Mesothelial cell of epicardium (in vitro differentiated cells): ENCODE measurements around the gene RNF7. TPM values are rescaled to one million over a fixed set of nuclear protein-coding genes. Genes with fewer than 3 reads are reported as not detected.

Experiments used
- DNase-seq, 2 experiments: peaks; one replicate each; pipeline ENCODE4 v3.0.0; 2021; ENCODE audit warnings: low spot score in 2 of 2; ENCODE audit not compliant: unreplicated experiment in 2 of 2
- H3K27ac Mint-ChIP-seq: 2 replicates; pipeline ENCODE4 v1.8.0; 2021; ENCODE audit warnings: mixed read lengths
- H3K27me3 Mint-ChIP-seq: 2 replicates; pipeline ENCODE4 v1.8.0; 2021; ENCODE audit warnings: low read depth, mixed read lengths
- H3K36me3 Mint-ChIP-seq: 2 replicates; pipeline ENCODE4 v1.8.0; 2021; ENCODE audit warnings: mixed read lengths
- H3K4me1 Mint-ChIP-seq: 2 replicates; pipeline ENCODE4 v1.8.0; 2021; ENCODE audit warnings: mixed read lengths
- H3K4me3 Mint-ChIP-seq: 2 replicates; pipeline ENCODE4 v1.8.0; 2021; ENCODE audit warnings: mild to moderate bottlenecking, moderate library complexity, mixed read lengths
- H3K9me3 Mint-ChIP-seq: 2 replicates; pipeline ENCODE4 v1.8.0; 2021; ENCODE audit warnings: mixed read lengths
- CTCF ChIP-seq: fragments of 200-600 bp; sonication (generic); IDR thresholded peaks from one replicate; pipeline ENCODE4 v1.5.0; 2021; ENCODE audit warnings: antibody characterized with exemption; ENCODE audit not compliant: unreplicated experiment
- total RNA-seq: library from RNA; stranded (reverse); gene quantifications from 3 replicates; pipeline ENCODE4 v1.2.1, GENCODE V29; 2021

Gene RNF7
- total RNA-seq, 1 donor from 2014 or later = 94.3 TPM

- H3K36me3 Mint-ChIP-seq = no peaks in the 10 kb centered on the region
- TF ChIP-seq CTCF = no peak
- no peak overlapping the region for H3K4me3 Mint-ChIP-seq
- DNase-seq = no peak
- H3K4me1 Mint-ChIP-seq = peaks cover 12% of the 10 kb centered on the region
- H3K27ac Mint-ChIP-seq = no peak overlapping the region
- H3K27me3 Mint-ChIP-seq = no peaks in the 10 kb centered on the region
- peaks cover 6% of the 10 kb centered on the region for H3K9me3 Mint-ChIP-seq
Observed at GRCh38 chr3:141707741-141708203, 30.3 kb upstream of the RNF7 start.

GRCh38 chr3:141708367-141708766 is 29.7 kb upstream of the RNF7 start:
- no peak for TF ChIP-seq CTCF
- peaks cover 3% of the 10 kb centered on the region for H3K9me3 Mint-ChIP-seq
- no peak for DNase-seq
- peaks cover 16% of the 10 kb centered on the region for H3K4me1 Mint-ChIP-seq
- no peaks in the 10 kb centered on the region for H3K27me3 Mint-ChIP-seq
- no peaks in the 10 kb centered on the region for H3K36me3 Mint-ChIP-seq
- H3K27ac Mint-ChIP-seq = no peak overlapping the region
- H3K4me3 Mint-ChIP-seq = no peak overlapping the region

DNA sequence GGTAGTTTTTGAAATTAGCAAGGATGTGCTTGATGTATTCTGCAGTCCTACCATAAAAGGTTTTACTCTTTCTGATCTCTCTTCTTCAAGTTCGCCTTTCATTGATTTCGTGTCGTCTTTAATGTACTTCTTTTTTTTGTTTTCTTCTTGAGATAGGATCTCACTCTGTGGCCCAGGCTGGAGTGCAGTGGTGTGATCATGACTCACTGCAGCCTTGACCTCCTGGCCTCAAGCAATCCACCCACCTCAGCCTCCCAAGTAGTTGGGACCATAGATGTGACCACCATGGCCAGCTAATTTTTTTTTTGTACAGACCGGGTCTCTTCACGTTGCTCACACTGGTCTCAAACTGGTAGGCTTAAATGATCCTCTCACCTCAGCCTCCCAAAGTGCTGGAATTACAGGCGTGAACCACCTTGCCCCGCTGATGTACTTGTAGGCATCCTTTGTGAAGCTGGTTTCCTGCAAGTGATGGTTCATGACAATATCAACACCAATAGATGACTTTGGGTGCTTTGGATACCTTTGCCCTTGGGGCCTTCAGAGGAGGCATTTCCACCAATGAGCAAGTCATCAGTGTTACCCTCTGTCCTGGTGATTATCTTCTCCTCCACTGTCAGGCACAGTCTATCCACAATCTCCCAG is 28.9 kb upstream of the RNF7 start:
- no peaks in the 10 kb centered on the region for H3K9me3 Mint-ChIP-seq
- no peaks in the 10 kb centered on the region for H3K36me3 Mint-ChIP-seq
- no peak for TF ChIP-seq CTCF
- no peaks in the 10 kb centered on the region for H3K27me3 Mint-ChIP-seq
- H3K4me3 Mint-ChIP-seq = no peak overlapping the region
- no peak overlapping the region for H3K27ac Mint-ChIP-seq
- H3K4me1 Mint-ChIP-seq = peaks cover 16% of the 10 kb centered on the region
- DNase-seq = no peak

DNA sequence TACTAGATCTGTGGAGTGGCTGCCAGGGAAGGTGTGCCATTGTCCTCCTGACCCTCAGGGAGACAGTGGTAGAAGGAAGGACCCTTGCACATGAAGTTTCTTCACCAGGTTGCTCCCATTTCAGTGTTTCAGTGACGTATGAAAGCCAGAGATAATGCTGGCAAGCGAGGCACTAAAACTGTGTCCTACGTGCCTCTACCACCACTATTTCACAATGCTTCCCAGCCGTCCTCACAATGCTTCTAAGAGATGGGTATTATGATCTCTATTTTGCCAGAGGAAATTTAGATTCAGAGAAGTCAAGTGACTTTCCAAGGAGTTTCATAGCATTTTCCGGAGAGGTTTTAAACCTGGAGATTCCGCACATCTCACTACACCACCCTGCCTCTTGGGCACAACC is 28.0 kb upstream of the RNF7 start:
- Mint-ChIP-seq H3K36me3 (no peaks in the 10 kb centered on the region), H3K4me3 (no peak overlapping the region), H3K27ac (no peak overlapping the region), H3K4me1 (peaks cover 16% of the 10 kb centered on the region), H3K9me3 (no peaks in the 10 kb centered on the region), H3K27me3 (no peaks in the 10 kb centered on the region)
- no peak for TF ChIP-seq CTCF
- DNase-seq = no peak

DNA sequence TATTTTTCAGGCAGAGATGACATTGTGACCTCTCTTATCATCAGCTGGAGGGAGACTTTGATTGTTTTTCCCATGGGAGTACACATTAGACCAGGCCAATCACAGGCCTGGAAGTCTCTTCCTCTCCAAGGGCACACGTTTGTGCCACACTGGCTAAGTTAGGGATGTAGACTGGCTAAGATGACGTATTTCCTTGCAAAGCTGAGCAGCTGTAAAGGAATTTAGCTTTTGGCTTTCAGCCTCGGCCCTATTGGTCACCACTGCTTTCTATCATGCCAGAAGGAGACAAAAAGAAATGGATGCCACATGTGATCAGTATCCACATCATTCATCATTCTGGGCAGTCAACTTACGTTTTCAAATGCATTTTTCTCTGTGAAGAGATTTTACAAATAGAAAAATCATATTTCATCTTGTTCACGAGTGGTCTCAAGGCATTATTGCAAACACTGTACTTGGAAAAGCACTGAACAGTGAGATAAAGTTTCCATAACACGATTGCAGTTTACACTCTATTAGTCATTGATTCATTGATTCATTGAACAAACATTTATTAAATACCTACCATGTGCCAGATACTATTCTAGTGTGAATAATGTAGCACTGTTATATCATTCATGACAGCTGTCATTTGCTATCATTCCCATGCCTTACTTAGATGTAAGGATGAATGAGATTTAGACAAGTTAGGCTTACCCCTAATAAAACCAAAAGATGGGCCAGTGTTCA is 27.0 kb upstream of the RNF7 start:
- peaks cover 16% of the 10 kb centered on the region for H3K4me1 Mint-ChIP-seq
- H3K4me3 Mint-ChIP-seq = no peak overlapping the region
- H3K9me3 Mint-ChIP-seq = no peaks in the 10 kb centered on the region
- H3K27me3 Mint-ChIP-seq = no peaks in the 10 kb centered on the region
- DNase-seq = no peak
- peaks cover 2% of the 10 kb centered on the region for H3K36me3 Mint-ChIP-seq
- no peak for TF ChIP-seq CTCF
- H3K27ac Mint-ChIP-seq = peak overlapping the region; percentile 19
